Measurements from ENCODE around the gene PARN.

GRCh38 chr16:14650629-14651028 is 20.6 kb upstream of the PARN start:
- TF ChIP-seq CTCF (IDR thresholded peaks at IDR 0.05) (no peak), POLR2A (IDR thresholded peaks at IDR 0.05) (no peak)
